Tibial nerve (tissue), 3 donors: Measurements from ENCODE around the gene RASGRP3.

ENCODE experiments used
- POLR2A ChIP-seq, 2 donors: fragments of 450-650 bp; IDR thresholded peaks; one replicate each; pipeline ENCODE4 v1.6.1; 2017; ENCODE audit warnings: antibody characterized with exemption in 2 of 2, mild to moderate bottlenecking in 2 of 2, moderate library complexity in 2 of 2
- TF ChIP-seq, protein P1 (sequence below), 5 experiments: fragments of 200-600 bp in 3 of 5; fragments of 450-650 bp in 2 of 5; sonication (generic) in 3 of 5; IDR thresholded peaks; one replicate each; pipeline ENCODE4 v1.5.1; 2016 to 2019; ENCODE audit warnings: antibody characterized with exemption in 5 of 5, mild to moderate bottlenecking in 3 of 5, moderate library complexity in 2 of 5

DNA sequence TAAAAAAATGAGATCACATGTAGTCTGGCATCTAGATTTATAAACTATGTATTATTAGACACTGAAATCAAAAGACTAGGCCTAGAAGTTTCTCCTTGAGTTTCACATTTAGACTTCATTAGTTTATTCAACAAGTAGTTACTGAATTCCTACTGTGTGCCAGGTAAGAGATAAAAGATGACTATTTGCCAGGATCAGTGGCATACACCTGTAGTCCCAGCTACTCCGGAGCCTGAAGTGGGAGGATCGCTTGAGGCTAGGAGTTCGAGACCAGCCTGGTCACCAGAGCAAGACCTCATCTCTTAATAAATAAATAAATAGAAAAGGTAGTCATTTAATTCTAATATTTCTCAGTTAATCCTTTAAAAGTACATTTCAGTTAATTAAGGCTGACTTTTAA is 120.6 kb downstream of the RASGRP3 start:
- TF ChIP-seq, protein P1, sequence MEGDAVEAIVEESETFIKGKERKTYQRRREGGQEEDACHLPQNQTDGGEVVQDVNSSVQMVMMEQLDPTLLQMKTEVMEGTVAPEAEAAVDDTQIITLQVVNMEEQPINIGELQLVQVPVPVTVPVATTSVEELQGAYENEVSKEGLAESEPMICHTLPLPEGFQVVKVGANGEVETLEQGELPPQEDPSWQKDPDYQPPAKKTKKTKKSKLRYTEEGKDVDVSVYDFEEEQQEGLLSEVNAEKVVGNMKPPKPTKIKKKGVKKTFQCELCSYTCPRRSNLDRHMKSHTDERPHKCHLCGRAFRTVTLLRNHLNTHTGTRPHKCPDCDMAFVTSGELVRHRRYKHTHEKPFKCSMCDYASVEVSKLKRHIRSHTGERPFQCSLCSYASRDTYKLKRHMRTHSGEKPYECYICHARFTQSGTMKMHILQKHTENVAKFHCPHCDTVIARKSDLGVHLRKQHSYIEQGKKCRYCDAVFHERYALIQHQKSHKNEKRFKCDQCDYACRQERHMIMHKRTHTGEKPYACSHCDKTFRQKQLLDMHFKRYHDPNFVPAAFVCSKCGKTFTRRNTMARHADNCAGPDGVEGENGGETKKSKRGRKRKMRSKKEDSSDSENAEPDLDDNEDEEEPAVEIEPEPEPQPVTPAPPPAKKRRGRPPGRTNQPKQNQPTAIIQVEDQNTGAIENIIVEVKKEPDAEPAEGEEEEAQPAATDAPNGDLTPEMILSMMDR (IDR thresholded peaks at IDR 0.05): no peak
- no peak for TF ChIP-seq POLR2A (IDR thresholded peaks at IDR 0.05)
